Measurements from ENCODE around the gene PRKRA.
"Not testable (repeated sequence)": the region's sequence is repeated elsewhere in the genome, so short reads cannot be mapped to it uniquely, and the experiment has no call there.

Gene PRKRA

GRCh38 chr2:178413472-178414265 lies 37.3 kb downstream of the PRKRA start:
- peak overlapping the region; percentile 83 for H3K4me2 ChIP-seq (ENCODE audit: low read depth, low read length, poor library complexity, severe bottlenecking)
- H3K36me3 ChIP-seq (ENCODE audit: insufficient read depth, low read length) = no peaks in the 10 kb centered on the region
- H3F3A ChIP-seq (ENCODE audit: low read depth) = no peaks in the 10 kb centered on the region
- peak overlapping the region; percentile 93 for H3K9ac ChIP-seq (ENCODE audit: low read depth, low read length, poor library complexity, severe bottlenecking)
- no peaks in the 10 kb centered on the region for H4K20me1 ChIP-seq (ENCODE audit: insufficient read depth, low read length, poor library complexity, severe bottlenecking)
- H2AFZ ChIP-seq (ENCODE audit: low read length) = peak overlapping the region; percentile 84
- H3K79me2 ChIP-seq (ENCODE audit: insufficient read depth, low read length) = peaks cover 41% of the 10 kb centered on the region
- no peaks in the 10 kb centered on the region for H3K27me3 ChIP-seq (ENCODE audit: insufficient read depth, low read length, poor library complexity, severe bottlenecking)
- peaks cover 27% of the 10 kb centered on the region for H3K4me1 ChIP-seq (ENCODE audit: insufficient read depth, low read length, poor library complexity, severe bottlenecking)
- H3K4me3 ChIP-seq (ENCODE audit: low read length, poor library complexity, severe bottlenecking) = peak overlapping the region; percentile 86
- TF ChIP-seq CTCF (conservative IDR thresholded peaks at IDR 0.05; ENCODE audit: low read length) (no peak), EZH2phosphoT487 (IDR thresholded peaks at IDR 0.05; ENCODE audit: borderline replicate concordance) (no peak)
- no peaks in the 10 kb centered on the region for H3K9me2 ChIP-seq (replicated peaks; ENCODE audit: low read depth, low read length)
- no peaks in the 10 kb centered on the region for H3K9me3 ChIP-seq (ENCODE audit: insufficient read depth, low read depth, low read length)

GRCh38 chr2:178412453-178412852 lies 38.5 kb downstream of the PRKRA start:
- not testable (repeated sequence) for H2AFZ ChIP-seq (ENCODE audit: low read length); H4K20me1 ChIP-seq (ENCODE audit: insufficient read depth, low read length, poor library complexity, severe bottlenecking); H3K36me3 ChIP-seq (ENCODE audit: insufficient read depth, low read length); H3K9ac ChIP-seq (ENCODE audit: low read depth, low read length, poor library complexity, severe bottlenecking); H3K9me2 ChIP-seq (replicated peaks; ENCODE audit: low read depth, low read length); H3F3A ChIP-seq (ENCODE audit: low read depth); H3K27me3 ChIP-seq (ENCODE audit: insufficient read depth, low read length, poor library complexity, severe bottlenecking); H3K9me3 ChIP-seq (ENCODE audit: insufficient read depth, low read depth, low read length)
- H3K4me2 ChIP-seq (ENCODE audit: low read depth, low read length, poor library complexity, severe bottlenecking) = peak overlapping the region; percentile 83
- H3K4me1 ChIP-seq (ENCODE audit: insufficient read depth, low read length, poor library complexity, severe bottlenecking) = peaks cover 24% of the 10 kb centered on the region
- H3K4me3 ChIP-seq (ENCODE audit: low read length, poor library complexity, severe bottlenecking) = peak overlapping the region; percentile 86
- H3K79me2 ChIP-seq (ENCODE audit: insufficient read depth, low read length) = peaks cover 33% of the 10 kb centered on the region

- H2AFZ ChIP-seq (ENCODE audit: low read length) = no peak overlapping the region
- no peaks in the 10 kb centered on the region for H4K20me1 ChIP-seq (ENCODE audit: insufficient read depth, low read length, poor library complexity, severe bottlenecking)
- H3K36me3 ChIP-seq (ENCODE audit: insufficient read depth, low read length) = no peaks in the 10 kb centered on the region
- no peaks in the 10 kb centered on the region for H3K9me3 ChIP-seq (ENCODE audit: insufficient read depth, low read depth, low read length)
- peaks cover 24% of the 10 kb centered on the region for H3K4me1 ChIP-seq (ENCODE audit: insufficient read depth, low read length, poor library complexity, severe bottlenecking)
- no peak overlapping the region for H3K4me2 ChIP-seq (ENCODE audit: low read depth, low read length, poor library complexity, severe bottlenecking)
- H3K9ac ChIP-seq (ENCODE audit: low read depth, low read length, poor library complexity, severe bottlenecking) = no peak overlapping the region
- no peaks in the 10 kb centered on the region for H3F3A ChIP-seq (ENCODE audit: low read depth)
- TF ChIP-seq CTCF (conservative IDR thresholded peaks at IDR 0.05; ENCODE audit: low read length) (no peak), EZH2phosphoT487 (IDR thresholded peaks at IDR 0.05; ENCODE audit: borderline replicate concordance) (no peak)
- no peak overlapping the region for H3K4me3 ChIP-seq (ENCODE audit: low read length, poor library complexity, severe bottlenecking)
- H3K79me2 ChIP-seq (ENCODE audit: insufficient read depth, low read length) = peaks cover 29% of the 10 kb centered on the region
- no peaks in the 10 kb centered on the region for H3K9me2 ChIP-seq (replicated peaks; ENCODE audit: low read depth, low read length)
- H3K27me3 ChIP-seq (ENCODE audit: insufficient read depth, low read length, poor library complexity, severe bottlenecking) = no peaks in the 10 kb centered on the region
Measured at GRCh38 chr2:178412047-178412446, 38.9 kb downstream of the PRKRA start.

GRCh38 chr2:178409261-178409660 lies 41.7 kb downstream of the PRKRA start:
- H2AFZ ChIP-seq (ENCODE audit: low read length) = no peak overlapping the region
- H3K9ac ChIP-seq (ENCODE audit: low read depth, low read length, poor library complexity, severe bottlenecking) = no peak overlapping the region
- H4K20me1 ChIP-seq (ENCODE audit: insufficient read depth, low read length, poor library complexity, severe bottlenecking) = no peaks in the 10 kb centered on the region
- no peaks in the 10 kb centered on the region for H3K9me3 ChIP-seq (ENCODE audit: insufficient read depth, low read depth, low read length)
- TF ChIP-seq EZH2phosphoT487 (IDR thresholded peaks at IDR 0.05; ENCODE audit: borderline replicate concordance) (no peak), CTCF (conservative IDR thresholded peaks at IDR 0.05; ENCODE audit: low read length) (no peak)
- H3K27me3 ChIP-seq (ENCODE audit: insufficient read depth, low read length, poor library complexity, severe bottlenecking) = no peaks in the 10 kb centered on the region
- H3K79me2 ChIP-seq (ENCODE audit: insufficient read depth, low read length) = peaks cover 4% of the 10 kb centered on the region; the same call in 1 of the 2 replicates
- H3K36me3 ChIP-seq (ENCODE audit: insufficient read depth, low read length) = no peaks in the 10 kb centered on the region
- no peaks in the 10 kb centered on the region for H3K9me2 ChIP-seq (replicated peaks; ENCODE audit: low read depth, low read length)
- H3K4me2 ChIP-seq (ENCODE audit: low read depth, low read length, poor library complexity, severe bottlenecking) = no peak overlapping the region
- H3F3A ChIP-seq (ENCODE audit: low read depth) = no peaks in the 10 kb centered on the region
- peaks cover 13% of the 10 kb centered on the region for H3K4me1 ChIP-seq (ENCODE audit: insufficient read depth, low read length, poor library complexity, severe bottlenecking)
- H3K4me3 ChIP-seq (ENCODE audit: low read length, poor library complexity, severe bottlenecking) = no peak overlapping the region
